Measurements from ENCODE around the gene MTRF1L.

Gene MTRF1L

DNA sequence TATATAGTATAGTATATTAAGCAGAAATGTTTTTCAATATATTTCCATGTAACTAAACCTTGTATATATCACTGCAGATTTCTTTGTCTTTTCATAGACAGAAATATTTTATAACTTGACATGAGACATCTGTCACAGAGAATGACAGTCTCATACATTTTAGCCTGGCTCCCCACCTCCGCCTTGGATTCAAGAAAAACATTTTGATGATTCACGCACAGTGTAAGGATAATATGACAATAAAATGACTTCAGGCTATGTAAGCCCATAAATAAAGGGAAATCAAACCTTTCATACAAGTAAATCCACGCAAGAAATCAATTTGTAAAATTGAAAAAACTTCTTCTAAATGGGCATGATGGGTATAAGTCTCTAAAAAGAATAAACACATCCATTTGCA lies 56.0 kb downstream of the MTRF1L start:
- Mint-ChIP-seq H3K4me3 (no peak overlapping the region), H3K27me3 (ENCODE audit: low read depth, poor library complexity) (peaks cover 6% of the 10 kb centered on the region), H3K36me3 (ENCODE audit: low read depth) (no peaks in the 10 kb centered on the region), H3K27ac (no peak overlapping the region), H3K9me3 (no peaks in the 10 kb centered on the region), H3K4me1 (no peaks in the 10 kb centered on the region)
- DNase-seq = no peak
- TF ChIP-seq, protein P1, sequence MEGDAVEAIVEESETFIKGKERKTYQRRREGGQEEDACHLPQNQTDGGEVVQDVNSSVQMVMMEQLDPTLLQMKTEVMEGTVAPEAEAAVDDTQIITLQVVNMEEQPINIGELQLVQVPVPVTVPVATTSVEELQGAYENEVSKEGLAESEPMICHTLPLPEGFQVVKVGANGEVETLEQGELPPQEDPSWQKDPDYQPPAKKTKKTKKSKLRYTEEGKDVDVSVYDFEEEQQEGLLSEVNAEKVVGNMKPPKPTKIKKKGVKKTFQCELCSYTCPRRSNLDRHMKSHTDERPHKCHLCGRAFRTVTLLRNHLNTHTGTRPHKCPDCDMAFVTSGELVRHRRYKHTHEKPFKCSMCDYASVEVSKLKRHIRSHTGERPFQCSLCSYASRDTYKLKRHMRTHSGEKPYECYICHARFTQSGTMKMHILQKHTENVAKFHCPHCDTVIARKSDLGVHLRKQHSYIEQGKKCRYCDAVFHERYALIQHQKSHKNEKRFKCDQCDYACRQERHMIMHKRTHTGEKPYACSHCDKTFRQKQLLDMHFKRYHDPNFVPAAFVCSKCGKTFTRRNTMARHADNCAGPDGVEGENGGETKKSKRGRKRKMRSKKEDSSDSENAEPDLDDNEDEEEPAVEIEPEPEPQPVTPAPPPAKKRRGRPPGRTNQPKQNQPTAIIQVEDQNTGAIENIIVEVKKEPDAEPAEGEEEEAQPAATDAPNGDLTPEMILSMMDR (IDR thresholded peaks at IDR 0.05) = no peak

DNA sequence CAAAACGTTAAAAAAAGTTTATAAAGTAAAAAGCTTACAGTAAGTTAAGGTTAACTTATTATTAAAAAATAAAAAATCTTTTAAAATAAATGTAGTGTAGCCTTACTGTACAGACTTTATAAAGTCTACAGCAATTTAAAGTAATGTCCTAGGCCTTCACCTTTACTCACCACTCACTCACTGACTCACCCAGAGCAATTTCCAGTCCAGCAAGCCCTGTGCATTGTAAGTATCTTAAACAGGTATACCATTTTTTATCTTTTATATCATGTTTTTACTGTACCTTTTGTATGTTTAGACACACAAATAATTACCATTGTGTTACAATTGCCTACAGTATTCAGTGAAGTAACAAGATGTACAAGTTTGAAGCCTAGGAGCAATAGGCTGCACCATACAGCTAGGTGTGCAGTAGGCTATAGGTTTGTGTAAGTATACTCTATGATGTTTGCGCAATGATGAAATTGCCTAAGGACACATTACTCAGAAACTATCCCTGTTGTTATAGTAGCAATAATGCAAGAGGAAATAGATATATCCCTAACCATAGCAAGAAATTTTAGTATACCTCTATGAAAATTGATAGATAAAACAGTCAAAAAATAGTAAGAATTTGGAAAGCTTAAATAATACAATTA lies 59.1 kb downstream of the MTRF1L start:
- Mint-ChIP-seq H3K4me3 (no peak overlapping the region), H3K27me3 (ENCODE audit: low read depth, poor library complexity) (peaks cover 6% of the 10 kb centered on the region), H3K4me1 (no peaks in the 10 kb centered on the region), H3K9me3 (no peaks in the 10 kb centered on the region), H3K36me3 (ENCODE audit: low read depth) (no peaks in the 10 kb centered on the region), H3K27ac (no peak overlapping the region)
- no peak for DNase-seq
- TF ChIP-seq, protein P1 (IDR thresholded peaks at IDR 0.05) = no peak

DNA sequence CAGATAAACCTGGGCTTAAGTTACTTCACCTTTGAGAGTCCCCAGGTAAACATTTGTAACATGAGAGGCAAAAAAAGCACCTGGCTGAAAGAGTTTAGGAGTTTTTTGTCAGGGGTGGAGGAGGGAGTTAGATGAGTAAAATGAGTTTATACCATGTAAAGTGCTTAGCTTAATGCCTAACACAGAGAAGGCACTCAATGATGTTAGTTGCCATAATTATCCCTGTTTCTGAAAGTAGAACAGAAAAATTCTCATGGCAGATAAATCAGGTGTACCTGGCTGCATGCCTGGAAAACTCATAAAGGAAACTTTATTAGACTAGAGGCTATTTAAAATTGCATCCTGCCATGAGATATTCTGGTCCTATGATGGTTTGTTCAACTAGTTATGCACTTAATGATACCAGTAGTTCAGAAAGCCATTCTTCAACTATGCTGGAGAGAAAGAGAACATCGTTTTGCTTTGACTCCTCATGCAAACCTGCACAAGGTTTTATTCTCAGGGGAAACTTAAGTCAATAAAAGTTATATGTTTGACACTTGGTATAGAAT lies 60.1 kb downstream of the MTRF1L start:
- DNase-seq = no peak
- H3K27ac Mint-ChIP-seq = no peak overlapping the region
- H3K27me3 Mint-ChIP-seq (ENCODE audit: low read depth, poor library complexity) = peaks cover 6% of the 10 kb centered on the region
- TF ChIP-seq, protein P1 (IDR thresholded peaks at IDR 0.05) = no peak
- no peak overlapping the region for H3K4me3 Mint-ChIP-seq
- H3K9me3 Mint-ChIP-seq = no peaks in the 10 kb centered on the region
- no peaks in the 10 kb centered on the region for H3K4me1 Mint-ChIP-seq
- no peaks in the 10 kb centered on the region for H3K36me3 Mint-ChIP-seq (ENCODE audit: low read depth)

DNA sequence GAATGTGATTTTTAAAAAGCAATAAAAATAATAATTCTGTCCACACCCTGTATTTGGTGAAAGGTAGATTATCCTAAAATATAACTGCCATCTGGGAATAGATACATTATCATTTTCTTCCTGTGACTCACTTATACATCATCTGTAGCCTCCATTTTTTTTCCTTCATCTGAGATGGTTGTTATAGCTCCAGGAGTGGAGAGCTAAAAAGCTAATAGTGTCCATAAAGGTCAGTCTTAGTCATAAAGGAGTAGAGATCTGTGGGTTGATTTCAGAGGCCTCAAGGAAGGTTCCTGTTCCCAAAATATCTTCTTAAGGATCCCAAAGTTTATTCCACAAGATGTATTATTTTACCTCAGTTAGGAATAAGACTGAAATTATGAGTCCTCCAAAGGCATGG lies 60.8 kb downstream of the MTRF1L start:
- DNase-seq = no peak
- H3K36me3 Mint-ChIP-seq (ENCODE audit: low read depth) = no peaks in the 10 kb centered on the region
- H3K9me3 Mint-ChIP-seq = no peaks in the 10 kb centered on the region
- TF ChIP-seq, protein P1 (IDR thresholded peaks at IDR 0.05) = no peak
- H3K27ac Mint-ChIP-seq = no peak overlapping the region
- H3K4me3 Mint-ChIP-seq = no peak overlapping the region
- peaks cover 6% of the 10 kb centered on the region for H3K27me3 Mint-ChIP-seq (ENCODE audit: low read depth, poor library complexity)
- H3K4me1 Mint-ChIP-seq = no peaks in the 10 kb centered on the region
